Measurements from ENCODE around the gene GPS1. TPM values are rescaled to one million over a fixed set of nuclear protein-coding genes. Genes with fewer than 3 reads are reported as not detected.

GPS1 gene
- total and polyA plus RNA-seq, 2 of the 4 experiments (the other 2 are of a cell fraction): 157 to 181 TPM

DNA sequence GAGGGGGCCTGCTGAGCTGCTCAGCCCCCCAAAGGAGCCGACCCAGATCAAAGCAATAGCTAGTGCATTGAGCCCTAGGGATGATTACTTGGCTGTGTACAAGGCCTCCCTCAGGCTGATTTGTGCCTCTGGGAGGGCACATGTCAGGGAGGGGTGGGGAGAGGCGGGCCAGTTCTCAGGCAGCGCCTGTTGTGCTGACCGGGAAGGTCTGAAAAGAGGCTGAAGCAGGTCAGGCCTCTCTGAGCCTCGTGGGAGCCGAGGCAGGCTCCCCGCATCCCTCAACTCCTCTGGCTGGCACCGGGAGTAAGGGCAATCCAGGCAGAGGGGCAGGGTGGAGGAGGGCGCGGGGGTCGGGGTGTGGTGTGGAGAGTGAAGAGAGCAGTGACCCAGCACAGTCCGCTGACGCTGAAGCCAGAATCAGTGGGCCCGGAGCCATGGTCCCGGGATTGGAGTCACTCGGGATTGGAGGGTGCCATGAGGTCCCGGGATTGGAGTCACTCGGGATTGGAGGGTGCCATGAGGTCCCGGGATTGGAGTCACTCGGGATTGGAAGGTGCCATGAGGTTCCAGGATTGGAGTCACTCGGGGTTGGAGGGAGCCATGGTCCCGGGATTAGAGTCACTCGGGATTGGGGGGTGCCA lies 17.2 kb upstream of the GPS1 start:
- dilution Hi-C loops (cut with HindIII; ENCODE audit: low sequenced_read_pairs, unreplicated experiment) (no loop called here), intact Hi-C loops (cut with micrococcal nuclease) (loop anchor here (10.0 kb wide), 1 partner anchor 290 kb away; no protein-coding TSS in a partner anchor), in situ Hi-C loops (cut with MboI; ENCODE audit: low sequenced_read_pairs) (loop anchor here (5.0 kb wide), 1 partner anchor 123 kb away; no protein-coding TSS in a partner anchor)
- Histone ChIP-seq H2BK5ac (ENCODE audit: low read depth, low read length, poor library complexity, severe bottlenecking) (no peak overlapping the region), H3K4me1 (ENCODE audit: control insufficient read depth, insufficient read depth, low read length) (peaks cover 11% of the 10 kb centered on the region), H3K14ac (replicated peaks; ENCODE audit: low read depth, low read length) (no peak overlapping the region), H3K4me2 (ENCODE audit: low read depth, low read length) (no peak overlapping the region), H3K36me3 (ENCODE audit: control insufficient read depth, insufficient read depth, low read length) (no peaks in the 10 kb centered on the region), H2BK20ac (ENCODE audit: low read depth, low read length) (no peak overlapping the region), H3K4me3 (ENCODE audit: insufficient read depth, low read depth, low read length) (no peak overlapping the region), H2AFZ (replicated peaks; ENCODE audit: low read length, poor library complexity) (no peak overlapping the region), H3K4ac (ENCODE audit: low read depth, low read length) (no peak overlapping the region), H3K23ac (ENCODE audit: low read depth, low read length) (no peak overlapping the region), H3K79me1 (ENCODE audit: low read depth in 1 of 2, low read length in 2 of 2) (peaks cover 7 to 12% of the 10 kb centered on the region in 2 experiments), H3K18ac (ENCODE audit: low read depth, low read length) (no peak overlapping the region), H2BK120ac (ENCODE audit: low read depth, low read length) (no peak overlapping the region), H4K20me1 (ENCODE audit: insufficient read depth, low read length) (peaks cover 5% of the 10 kb centered on the region), H4K91ac (ENCODE audit: insufficient read depth, low read depth, low read length) (no peak overlapping the region), H3K9me3 (ENCODE audit: control insufficient read depth, insufficient read depth, low read length) (no peaks in the 10 kb centered on the region), H3K56ac (ENCODE audit: extremely low read depth, insufficient read depth, low read length) (no peak overlapping the region), H2AK9ac (replicated peaks; ENCODE audit: low read depth, low read length, poor library complexity) (no peak overlapping the region), H3K9ac (ENCODE audit: low read depth, low read length) (no peak overlapping the region), H3K9me1 (ENCODE audit: insufficient read depth, low read length) (0 out of 2 replicates have a peak, but pooled peaks cover 7% of the 10 kb centered on the region), H3K27ac (ENCODE audit: insufficient read depth, low read length) (no peak overlapping the region), H4K5ac (ENCODE audit: low read depth, low read length) (no peak overlapping the region), H2AK5ac (ENCODE audit: low read depth, low read length) (no peak overlapping the region), H2BK15ac (ENCODE audit: low read depth, low read length) (no peak overlapping the region), H4K8ac (ENCODE audit: low read depth in 2 of 2, low read length in 2 of 2) (no peak overlapping the region), H3K27me3 (ENCODE audit: control insufficient read depth, insufficient read depth, low read length) (no peaks in the 10 kb centered on the region)
- no peak for TF ChIP-seq ELK1 (IDR thresholded peaks at IDR 0.05; ENCODE audit: borderline replicate concordance, low read depth, low read length)
- no peak for TF ChIP-seq SMC3 (IDR thresholded peaks at IDR 0.05; ENCODE audit: low read depth, low read length)
- no peak for TF ChIP-seq RFX5 (IDR thresholded peaks at IDR 0.05; ENCODE audit: low read depth, low read length)
- TF ChIP-seq CEBPB (IDR thresholded peaks at IDR 0.05; ENCODE audit: low read depth, low read length): no peak
- TF ChIP-seq RCOR1 (IDR thresholded peaks at IDR 0.05; ENCODE audit: insufficient replicate concordance, low read length): no peak
- TF ChIP-seq MAZ (IDR thresholded peaks at IDR 0.05; ENCODE audit: borderline replicate concordance, low read depth, low read length): no peak
- no peak for TF ChIP-seq CHD1 (IDR thresholded peaks at IDR 0.05; ENCODE audit: low read depth, low read length)
- no peak for TF ChIP-seq RAD21 (IDR thresholded peaks at IDR 0.05; ENCODE audit: low read length)
- no peak for TF ChIP-seq MXI1 (IDR thresholded peaks at IDR 0.05; ENCODE audit: borderline replicate concordance, low read depth, low read length)
- no peak for TF ChIP-seq MAFK (IDR thresholded peaks at IDR 0.05; ENCODE audit: low read depth, low read length)
- TF ChIP-seq USF2 (IDR thresholded peaks at IDR 0.05; ENCODE audit: low read depth, low read length): no peak
- no peak for TF ChIP-seq FOS (IDR thresholded peaks at IDR 0.05; ENCODE audit: low read depth, low read length)
- TF ChIP-seq, protein P1, sequence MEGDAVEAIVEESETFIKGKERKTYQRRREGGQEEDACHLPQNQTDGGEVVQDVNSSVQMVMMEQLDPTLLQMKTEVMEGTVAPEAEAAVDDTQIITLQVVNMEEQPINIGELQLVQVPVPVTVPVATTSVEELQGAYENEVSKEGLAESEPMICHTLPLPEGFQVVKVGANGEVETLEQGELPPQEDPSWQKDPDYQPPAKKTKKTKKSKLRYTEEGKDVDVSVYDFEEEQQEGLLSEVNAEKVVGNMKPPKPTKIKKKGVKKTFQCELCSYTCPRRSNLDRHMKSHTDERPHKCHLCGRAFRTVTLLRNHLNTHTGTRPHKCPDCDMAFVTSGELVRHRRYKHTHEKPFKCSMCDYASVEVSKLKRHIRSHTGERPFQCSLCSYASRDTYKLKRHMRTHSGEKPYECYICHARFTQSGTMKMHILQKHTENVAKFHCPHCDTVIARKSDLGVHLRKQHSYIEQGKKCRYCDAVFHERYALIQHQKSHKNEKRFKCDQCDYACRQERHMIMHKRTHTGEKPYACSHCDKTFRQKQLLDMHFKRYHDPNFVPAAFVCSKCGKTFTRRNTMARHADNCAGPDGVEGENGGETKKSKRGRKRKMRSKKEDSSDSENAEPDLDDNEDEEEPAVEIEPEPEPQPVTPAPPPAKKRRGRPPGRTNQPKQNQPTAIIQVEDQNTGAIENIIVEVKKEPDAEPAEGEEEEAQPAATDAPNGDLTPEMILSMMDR (conservative IDR thresholded peaks at IDR 0.05; ENCODE audit: low read depth, low read length): no peak
- TF ChIP-seq BHLHE40 (IDR thresholded peaks at IDR 0.05; ENCODE audit: low read depth, low read length): no peak
- no peak for TF ChIP-seq NFE2L2 (IDR thresholded peaks at IDR 0.05; ENCODE audit: low read depth, low read length)
- no peak for TF ChIP-seq POLR2A (IDR thresholded peaks at IDR 0.05; ENCODE audit: low read depth, low read length)
- DNase-seq (no peak), ATAC-seq (ENCODE audit: low read depth) (no peak)
- no TSS peak for BruUV-seq (replicated peaks)
- ChIA-PET CTCF (no interaction called here), POLR2A (ENCODE audit: unreplicated experiment) (no interaction called here)
- WGBS, 2 experiments (ENCODE audit: extremely low coverage in 2 of 2, insufficient read length in 1 of 2): 45% methylated on average over 4 of the region's 23 CpGs; no CpG with 5 or more reads in 1 of the 2 experiments

Data from IMR-90 (cell line).